ENCODE measurements around the gene NDUFAF2. TPM values are rescaled to one million over a fixed set of nuclear protein-coding genes. Genes with fewer than 3 reads are reported as not detected.

NDUFAF2 gene
- total RNA-seq, 2 donors from 2014 or later: 13.7 to 19.4 TPM

DNA sequence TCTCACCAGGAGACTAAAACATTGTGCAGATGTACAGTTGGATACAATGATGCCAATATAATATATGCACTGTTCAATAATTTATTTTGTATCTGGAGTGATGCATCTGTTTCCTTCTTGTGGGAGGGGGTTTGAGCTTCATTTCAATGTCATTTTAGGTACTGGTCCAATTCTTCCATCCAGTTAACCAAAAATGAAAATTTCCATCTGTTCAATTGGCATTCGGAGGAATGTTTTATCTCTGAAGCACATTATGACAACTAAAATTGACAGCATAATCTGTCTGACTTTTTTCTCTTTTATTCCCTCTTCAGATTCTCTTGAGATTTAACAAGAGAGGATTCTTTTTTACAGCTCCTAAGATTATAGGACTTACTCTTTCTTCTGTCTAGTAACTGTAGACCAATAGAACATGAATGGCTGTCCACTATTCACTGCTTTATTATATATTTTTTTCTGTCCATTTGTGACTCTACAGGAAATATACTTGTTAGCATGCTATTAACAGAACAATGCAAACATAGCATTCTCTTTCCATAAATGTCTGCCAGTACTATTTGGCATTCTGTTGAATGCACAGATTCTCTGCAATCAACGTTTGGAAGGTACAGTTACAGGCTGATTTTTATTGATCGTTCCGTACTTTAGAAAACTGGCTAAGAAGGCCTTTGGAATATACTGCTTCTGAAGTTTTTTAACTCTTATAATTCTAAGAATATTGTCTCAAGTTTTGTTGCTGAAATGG is 57.8 kb downstream of the NDUFAF2 start:
- no peak overlapping the region for H3K4me3 ChIP-seq
- H3K27ac ChIP-seq: no peak overlapping the region
- intact Hi-C loops (cut with DNase I): no loop called here
- WGBS, 2 donors: 30 to 37% methylated on average over 4 of the region's 4 CpGs
- H3K36me3 ChIP-seq (replicated peaks in 1 of 2; ENCODE audit: insufficient read depth in 1 of 2, low read depth in 2 of 2): no peaks in the 10 kb centered on the region
- DNase-seq: no peak
- H3K9me3 ChIP-seq: no peaks in the 10 kb centered on the region
- TF ChIP-seq, protein P1, sequence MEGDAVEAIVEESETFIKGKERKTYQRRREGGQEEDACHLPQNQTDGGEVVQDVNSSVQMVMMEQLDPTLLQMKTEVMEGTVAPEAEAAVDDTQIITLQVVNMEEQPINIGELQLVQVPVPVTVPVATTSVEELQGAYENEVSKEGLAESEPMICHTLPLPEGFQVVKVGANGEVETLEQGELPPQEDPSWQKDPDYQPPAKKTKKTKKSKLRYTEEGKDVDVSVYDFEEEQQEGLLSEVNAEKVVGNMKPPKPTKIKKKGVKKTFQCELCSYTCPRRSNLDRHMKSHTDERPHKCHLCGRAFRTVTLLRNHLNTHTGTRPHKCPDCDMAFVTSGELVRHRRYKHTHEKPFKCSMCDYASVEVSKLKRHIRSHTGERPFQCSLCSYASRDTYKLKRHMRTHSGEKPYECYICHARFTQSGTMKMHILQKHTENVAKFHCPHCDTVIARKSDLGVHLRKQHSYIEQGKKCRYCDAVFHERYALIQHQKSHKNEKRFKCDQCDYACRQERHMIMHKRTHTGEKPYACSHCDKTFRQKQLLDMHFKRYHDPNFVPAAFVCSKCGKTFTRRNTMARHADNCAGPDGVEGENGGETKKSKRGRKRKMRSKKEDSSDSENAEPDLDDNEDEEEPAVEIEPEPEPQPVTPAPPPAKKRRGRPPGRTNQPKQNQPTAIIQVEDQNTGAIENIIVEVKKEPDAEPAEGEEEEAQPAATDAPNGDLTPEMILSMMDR (IDR thresholded peaks at IDR 0.05): no peak
- no peak for TF ChIP-seq POLR2A (IDR thresholded peaks at IDR 0.05)
- no peak for ATAC-seq
- H3K27me3 ChIP-seq: no peaks in the 10 kb centered on the region
- no peaks in the 10 kb centered on the region for H3K4me1 ChIP-seq

DNA sequence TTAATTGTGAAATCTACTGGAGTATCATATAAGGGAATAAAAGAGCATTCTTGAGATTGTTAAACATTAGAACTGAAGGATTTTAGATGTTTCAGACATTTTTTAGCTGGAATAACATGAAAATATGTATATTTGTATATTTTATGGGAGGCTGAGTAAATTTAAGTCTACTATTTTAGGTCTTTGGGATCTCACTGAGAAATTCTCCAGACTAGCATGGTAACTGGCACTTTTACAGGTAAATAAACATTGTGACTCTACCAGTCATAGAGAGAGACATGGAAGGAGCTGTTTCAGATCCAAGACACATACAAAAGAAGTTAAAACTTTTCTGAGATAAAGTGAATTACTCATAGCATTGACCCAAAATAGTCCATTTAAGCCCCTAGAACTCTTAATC is 59.4 kb downstream of the NDUFAF2 start:
- Histone ChIP-seq H3K4me3 (no peak overlapping the region), H3K9me3 (no peaks in the 10 kb centered on the region), H3K27me3 (no peaks in the 10 kb centered on the region), H3K27ac (no peak overlapping the region), H3K36me3 (replicated peaks in 1 of 2; ENCODE audit: insufficient read depth in 1 of 2, low read depth in 2 of 2) (no peaks in the 10 kb centered on the region), H3K4me1 (no peaks in the 10 kb centered on the region)
- intact Hi-C loops (cut with DNase I): no loop called here
- ATAC-seq (no peak), DNase-seq (no peak)
- no peak for TF ChIP-seq POLR2A (IDR thresholded peaks at IDR 0.05)
- TF ChIP-seq, protein P1 (IDR thresholded peaks at IDR 0.05): no peak

DNA sequence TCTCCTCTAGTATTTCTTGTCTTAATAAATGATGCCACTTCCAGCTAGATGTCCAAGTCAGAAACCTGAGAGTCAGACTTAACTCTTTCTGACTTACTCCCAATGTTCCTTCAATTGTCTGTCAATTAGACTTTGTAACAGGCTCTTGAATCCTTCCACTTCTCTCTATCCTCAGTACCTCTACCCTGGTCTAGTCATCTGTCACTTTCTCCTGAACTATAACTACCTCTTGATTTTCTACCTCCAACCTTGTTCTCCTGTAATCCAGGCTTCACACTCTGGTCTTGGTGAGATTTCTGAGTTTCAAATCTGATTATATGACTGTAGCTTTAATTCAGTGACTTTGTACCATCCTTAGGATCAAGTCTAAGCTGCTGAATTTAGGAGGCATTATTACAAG is 64.9 kb downstream of the NDUFAF2 start:
- no peaks in the 10 kb centered on the region for H3K9me3 ChIP-seq
- H3K27me3 ChIP-seq: no peaks in the 10 kb centered on the region
- no peaks in the 10 kb centered on the region for H3K36me3 ChIP-seq (replicated peaks in 1 of 2; ENCODE audit: insufficient read depth in 1 of 2, low read depth in 2 of 2)
- TF ChIP-seq, protein P1 (IDR thresholded peaks at IDR 0.05): no peak
- TF ChIP-seq POLR2A (IDR thresholded peaks at IDR 0.05): no peak
- no peak overlapping the region for H3K4me3 ChIP-seq
- intact Hi-C loops (cut with DNase I): no loop called here
- DNase-seq (no peak), ATAC-seq (no peak)
- no peak overlapping the region for H3K27ac ChIP-seq
- H3K4me1 ChIP-seq: no peaks in the 10 kb centered on the region

DNA sequence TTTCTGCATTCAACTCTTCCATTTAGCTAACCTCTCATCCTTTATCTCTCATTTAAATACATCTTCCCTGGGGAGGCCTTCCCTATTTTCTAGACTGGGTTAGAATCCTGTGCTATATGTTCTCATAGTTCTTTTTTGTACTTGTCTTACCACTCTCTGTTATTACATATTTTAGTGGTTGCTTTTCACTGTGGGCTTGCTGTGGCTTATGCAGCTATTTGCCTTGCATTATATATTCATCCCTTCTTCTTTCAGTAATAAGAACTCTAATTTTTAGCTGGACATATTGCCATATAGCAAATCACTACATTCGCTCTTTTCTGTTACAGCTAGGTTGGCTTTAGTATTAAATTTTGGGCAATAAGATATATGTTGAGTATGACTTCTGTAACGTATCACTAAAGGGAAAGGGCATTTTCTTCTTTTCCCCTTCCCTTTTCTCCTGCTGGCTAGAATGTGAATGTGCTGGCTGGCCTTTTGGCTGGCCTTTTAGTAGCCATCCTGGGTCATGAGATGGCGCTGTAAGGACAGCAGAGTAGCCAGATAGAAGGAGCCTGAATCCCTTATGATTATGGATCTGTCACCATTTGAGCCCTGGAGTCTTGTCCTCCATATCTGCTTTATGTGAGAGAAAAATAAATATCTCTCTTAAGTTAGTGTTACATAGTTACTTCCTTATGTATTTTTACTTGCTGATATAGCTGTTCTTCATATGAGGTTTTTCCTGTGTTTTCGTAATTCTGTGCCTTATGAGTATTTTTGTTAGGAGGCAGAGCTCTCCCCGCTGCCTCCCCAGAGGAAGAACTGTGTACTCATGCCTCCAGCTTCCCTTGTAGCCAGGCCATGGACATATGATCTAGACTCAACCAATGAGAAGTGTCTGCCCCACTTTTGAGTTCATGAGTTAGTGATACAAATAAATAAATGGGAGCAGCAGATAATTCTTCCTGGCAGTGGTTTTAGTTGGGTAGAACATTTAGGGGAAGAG is 65.8 kb downstream of the NDUFAF2 start:
- H3K36me3 ChIP-seq (replicated peaks in 1 of 2; ENCODE audit: insufficient read depth in 1 of 2, low read depth in 2 of 2): no peaks in the 10 kb centered on the region
- H3K27me3 ChIP-seq: no peaks in the 10 kb centered on the region
- no peak overlapping the region for H3K27ac ChIP-seq
- no peak for TF ChIP-seq POLR2A (IDR thresholded peaks at IDR 0.05)
- TF ChIP-seq, protein P1 (IDR thresholded peaks at IDR 0.05): no peak
- no peaks in the 10 kb centered on the region for H3K9me3 ChIP-seq
- intact Hi-C loops (cut with DNase I): no loop called here
- no peak for ATAC-seq
- no peaks in the 10 kb centered on the region for H3K4me1 ChIP-seq
- 73% methylated on average over 5 of the region's 5 CpGs for WGBS, 2 donors
- DNase-seq: no peak
- no peak overlapping the region for H3K4me3 ChIP-seq

Data from body of pancreas (tissue), 4 donors.